Measurements from ENCODE around the gene ST6GALNAC3. TPM values are rescaled to one million over a fixed set of nuclear protein-coding genes. Genes with fewer than 3 reads are reported as not detected.

Gene ST6GALNAC3
- polyA plus RNA-seq, 4 donors, result under 0.01 to 21.7 (median 2.6) TPM

DNA sequence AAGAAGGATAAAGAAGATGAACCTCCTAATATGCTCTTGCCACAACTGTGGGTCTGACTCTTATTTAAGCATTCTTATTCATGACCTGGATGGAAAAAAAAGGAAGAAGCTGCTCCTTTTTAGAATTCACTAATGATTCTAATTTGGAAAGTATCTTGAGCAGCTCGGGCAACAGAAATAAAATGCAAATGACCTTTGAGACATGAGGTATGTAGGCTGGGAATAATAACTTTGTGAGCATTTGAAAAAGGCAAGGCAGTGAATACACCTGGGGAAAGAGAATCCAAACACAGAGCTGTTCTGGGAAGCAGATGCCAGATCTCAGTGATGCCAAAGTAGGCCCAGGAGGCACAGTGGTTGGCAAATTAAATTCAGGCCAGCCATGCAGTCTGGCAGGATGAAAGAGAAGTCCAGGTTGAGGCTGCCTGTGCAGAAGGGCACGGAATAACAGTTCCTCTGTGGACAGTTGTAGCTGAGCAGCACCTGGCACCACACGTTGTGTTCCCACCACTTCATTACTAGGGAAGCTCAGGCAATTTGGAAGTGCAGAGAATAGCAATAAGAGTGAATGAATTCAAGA, 471.9 kb downstream of the ST6GALNAC3 start:
- Histone ChIP-seq H3K27ac (ENCODE audit: low read depth in 1 of 3, low read length in 2 of 3) (peak overlapping the region in 1 of 3 donors; percentile 50), H3K9me3 (ENCODE audit: control insufficient read depth in 2 of 2, insufficient read depth in 1 of 2, low read depth in 1 of 2, low read length in 1 of 2) (no peaks in the 10 kb centered on the region), H3K4me3 (ENCODE audit: low read depth in 1 of 3, low read length in 3 of 3) (no peak overlapping the region), H3K4me1 (ENCODE audit: control insufficient read depth in 3 of 3, insufficient read depth in 2 of 3, low read depth in 1 of 3, low read length in 2 of 3) (peaks cover 0 to 26% (median 9%) of the 10 kb centered on the region in 3 donors), H3K36me3 (ENCODE audit: control insufficient read depth in 3 of 3, insufficient read depth in 2 of 3, low read depth in 1 of 3, low read length in 3 of 3) (no peaks in the 10 kb centered on the region), H3K27me3 (ENCODE audit: control insufficient read depth in 3 of 3, insufficient read depth in 3 of 3, low read length in 3 of 3) (no peaks in the 10 kb centered on the region)
- FAIRE-seq, result no peak
- DNase-seq, result peak; percentile 43 to 70
- WGBS, 3 donors, result 12 to 59% (median 41%) methylated on average over 3 of the region's 3 CpGs

DNA sequence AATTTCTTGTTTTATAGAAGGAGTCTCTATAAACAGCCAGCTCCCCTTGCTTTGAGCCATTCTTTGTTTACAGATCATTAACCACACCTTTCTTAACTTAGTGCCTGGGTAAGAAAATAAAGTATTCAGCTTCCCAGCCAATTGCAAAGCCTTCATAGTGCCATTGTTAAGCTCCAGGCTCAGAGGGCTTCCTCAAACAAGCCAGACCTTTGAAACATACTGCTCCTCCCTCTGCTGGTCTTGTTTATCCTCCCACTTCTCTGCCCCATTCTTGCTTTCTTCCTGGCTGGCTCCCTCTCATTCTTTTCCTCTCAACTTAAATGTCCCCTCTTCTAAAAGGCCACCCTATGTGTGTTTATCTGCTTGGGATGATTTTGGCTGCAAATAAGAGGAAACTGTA, 473.4 kb downstream of the ST6GALNAC3 start:
- DNase-seq (peak; percentile 75 to 88), FAIRE-seq (no peak)
- Histone ChIP-seq H3K9me3 (ENCODE audit: control insufficient read depth in 2 of 2, insufficient read depth in 1 of 2, low read depth in 1 of 2, low read length in 1 of 2) (no peaks in the 10 kb centered on the region), H3K36me3 (ENCODE audit: control insufficient read depth in 3 of 3, insufficient read depth in 2 of 3, low read depth in 1 of 3, low read length in 3 of 3) (no peaks in the 10 kb centered on the region), H3K27ac (ENCODE audit: low read depth in 1 of 3, low read length in 2 of 3) (peak overlapping the region; percentile 18 to 68 (median 37)), H3K4me3 (ENCODE audit: low read depth in 1 of 3, low read length in 3 of 3) (no peak overlapping the region), H3K27me3 (ENCODE audit: control insufficient read depth in 3 of 3, insufficient read depth in 3 of 3, low read length in 3 of 3) (no peaks in the 10 kb centered on the region), H3K4me1 (ENCODE audit: control insufficient read depth in 3 of 3, insufficient read depth in 2 of 3, low read depth in 1 of 3, low read length in 2 of 3) (peaks cover 0 to 26% (median 9%) of the 10 kb centered on the region in 3 donors)

DNA sequence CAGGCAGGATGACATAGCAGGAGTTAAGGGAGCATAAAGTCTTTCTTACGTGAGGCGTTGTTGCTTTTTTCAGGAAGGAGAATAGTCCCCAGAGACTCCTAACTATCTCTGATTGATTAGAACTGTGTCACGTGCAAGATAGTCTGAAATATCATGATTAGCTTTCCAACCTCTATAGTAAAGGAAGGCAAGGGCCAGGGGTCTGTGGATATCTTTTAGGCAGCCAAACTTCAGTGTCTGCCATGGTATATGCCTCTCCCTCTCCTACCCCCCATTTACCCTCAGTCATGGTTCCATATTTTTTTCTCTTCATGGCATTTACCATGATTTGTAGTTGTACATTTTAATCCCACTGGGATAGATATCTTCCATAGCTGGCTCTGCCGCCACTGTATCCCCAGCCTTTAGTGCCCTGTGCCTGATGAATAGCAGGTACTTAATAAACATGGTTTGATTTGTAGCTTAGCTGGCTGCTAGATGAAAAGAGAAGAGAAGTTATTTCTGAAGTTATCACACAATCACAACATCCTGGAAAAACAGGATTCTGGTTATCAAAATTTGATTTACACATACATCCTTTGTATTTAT, 474.1 kb downstream of the ST6GALNAC3 start:
- H3K9me3 ChIP-seq (ENCODE audit: control insufficient read depth in 2 of 2, insufficient read depth in 1 of 2, low read depth in 1 of 2, low read length in 1 of 2), result no peaks in the 10 kb centered on the region
- no peaks in the 10 kb centered on the region for H3K27me3 ChIP-seq (ENCODE audit: control insufficient read depth in 3 of 3, insufficient read depth in 3 of 3, low read length in 3 of 3)
- 83 to 86% (median 84%) methylated on average over 4 of the region's 4 CpGs for WGBS, 3 donors
- H3K4me1 ChIP-seq (ENCODE audit: control insufficient read depth in 3 of 3, insufficient read depth in 2 of 3, low read depth in 1 of 3, low read length in 2 of 3), result peaks cover 0 to 26% (median 9%) of the 10 kb centered on the region in 3 donors
- no peak overlapping the region for H3K4me3 ChIP-seq (ENCODE audit: low read depth in 1 of 3, low read length in 3 of 3)
- no peaks in the 10 kb centered on the region for H3K36me3 ChIP-seq (ENCODE audit: control insufficient read depth in 3 of 3, insufficient read depth in 2 of 3, low read depth in 1 of 3, low read length in 3 of 3)
- peak overlapping the region in 1 of 3 donors; percentile 37 for H3K27ac ChIP-seq (ENCODE audit: low read depth in 1 of 3, low read length in 2 of 3)
- DNase-seq, result no peak
- no peak for FAIRE-seq

DNA sequence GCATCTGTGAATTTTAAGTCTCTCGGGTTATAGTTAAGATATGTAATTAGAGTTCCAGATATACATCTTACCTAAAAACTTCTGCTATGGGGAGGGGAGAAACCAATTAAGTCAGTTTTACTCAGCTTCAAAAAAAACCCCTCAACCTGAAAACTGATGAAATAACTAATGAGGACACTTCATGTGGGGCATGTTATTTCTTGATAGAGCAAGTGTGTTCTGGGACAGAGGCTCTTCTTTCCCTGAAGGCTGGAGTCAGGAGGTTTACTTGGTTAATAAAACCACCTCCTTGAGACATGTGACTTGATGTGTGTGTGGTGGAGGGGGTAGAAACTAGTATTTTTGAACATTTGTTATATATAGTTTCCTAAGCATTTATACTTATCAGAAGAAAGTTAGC, 479.7 kb downstream of the ST6GALNAC3 start:
- H3K36me3 ChIP-seq (ENCODE audit: control insufficient read depth in 3 of 3, insufficient read depth in 2 of 3, low read depth in 1 of 3, low read length in 3 of 3), result no peaks in the 10 kb centered on the region
- 81 to 88% (median 86%) methylated on average over 1 of the region's 1 CpG for WGBS, 3 donors
- FAIRE-seq (no peak), DNase-seq (no peak)
- H3K27me3 ChIP-seq (ENCODE audit: control insufficient read depth in 3 of 3, insufficient read depth in 3 of 3, low read length in 3 of 3), result no peaks in the 10 kb centered on the region
- no peaks in the 10 kb centered on the region for H3K9me3 ChIP-seq (ENCODE audit: control insufficient read depth in 2 of 2, insufficient read depth in 1 of 2, low read depth in 1 of 2, low read length in 1 of 2)
- H3K27ac ChIP-seq (ENCODE audit: low read depth in 1 of 3, low read length in 2 of 3), result no peak overlapping the region
- no peak overlapping the region for H3K4me3 ChIP-seq (ENCODE audit: low read depth in 1 of 3, low read length in 3 of 3)
- H3K4me1 ChIP-seq (ENCODE audit: control insufficient read depth in 3 of 3, insufficient read depth in 2 of 3, low read depth in 1 of 3, low read length in 2 of 3), result no peaks in the 10 kb centered on the region

DNA sequence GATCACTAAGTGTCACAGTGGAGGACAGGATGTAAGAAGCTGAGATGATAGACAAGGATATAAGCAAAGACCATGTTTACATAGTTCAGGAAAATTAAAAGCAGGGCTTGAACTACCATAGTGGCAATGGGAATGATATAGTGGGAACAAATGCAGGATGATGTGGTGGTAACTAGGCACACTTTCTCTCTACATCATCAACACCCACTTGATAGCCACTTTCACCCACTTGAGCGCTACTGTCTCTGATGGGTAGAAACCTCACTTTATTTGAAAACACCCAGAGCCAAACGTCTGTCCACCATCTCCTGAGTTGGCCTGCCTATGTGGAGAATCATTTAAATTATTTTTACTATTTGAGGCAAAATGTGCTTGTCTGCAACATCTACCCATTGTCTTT, 487.7 kb downstream of the ST6GALNAC3 start:
- FAIRE-seq, result no peak

DNA sequence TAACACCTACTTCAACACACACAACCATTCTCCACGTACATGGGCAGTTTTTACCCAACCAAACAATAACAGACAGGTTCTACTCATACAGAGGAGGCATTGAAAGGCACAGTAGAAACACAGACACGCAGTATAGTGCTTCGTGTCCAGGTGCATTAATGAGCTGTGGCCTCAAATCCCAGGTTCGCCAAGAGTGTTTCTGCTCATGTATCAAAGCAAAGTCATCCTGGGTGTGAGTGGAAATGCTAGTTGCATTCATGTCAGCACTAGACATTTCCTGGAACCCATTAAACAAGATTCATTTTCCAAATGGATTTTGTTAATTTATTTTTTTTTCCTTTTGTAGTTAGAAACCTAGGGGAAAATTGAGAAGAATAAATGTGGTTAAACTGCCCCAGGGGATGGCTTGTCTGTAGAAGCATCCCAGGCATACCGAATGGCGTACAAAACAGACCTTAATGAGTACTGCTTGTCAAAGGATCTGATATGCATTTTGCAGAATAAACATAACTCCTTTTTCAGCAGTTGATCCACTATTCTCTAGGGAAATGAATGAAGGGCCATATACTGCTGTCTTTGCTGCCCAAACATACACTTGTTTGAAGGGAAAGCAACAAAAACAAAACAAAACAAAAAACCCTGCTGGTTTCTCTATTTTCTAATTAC, 494.2 kb downstream of the ST6GALNAC3 start:
- H3K4me1 ChIP-seq (ENCODE audit: control insufficient read depth in 3 of 3, insufficient read depth in 2 of 3, low read depth in 1 of 3, low read length in 2 of 3), result no peaks in the 10 kb centered on the region
- 83 to 90% (median 88%) methylated on average over 6 of the region's 6 CpGs for WGBS, 3 donors

More for the DNA sequence above, 487.7 kb downstream of the ST6GALNAC3 start:
- no peak for DNase-seq
- Histone ChIP-seq H3K4me3 (ENCODE audit: low read depth in 1 of 3, low read length in 3 of 3) (no peak overlapping the region), H3K27ac (ENCODE audit: low read depth in 1 of 3, low read length in 2 of 3) (no peak overlapping the region), H3K9me3 (ENCODE audit: control insufficient read depth in 2 of 2, insufficient read depth in 1 of 2, low read depth in 1 of 2, low read length in 1 of 2) (no peaks in the 10 kb centered on the region), H3K27me3 (ENCODE audit: control insufficient read depth in 3 of 3, insufficient read depth in 3 of 3, low read length in 3 of 3) (no peaks in the 10 kb centered on the region), H3K4me1 (ENCODE audit: control insufficient read depth in 3 of 3, insufficient read depth in 2 of 3, low read depth in 1 of 3, low read length in 2 of 3) (no peaks in the 10 kb centered on the region), H3K36me3 (ENCODE audit: control insufficient read depth in 3 of 3, insufficient read depth in 2 of 3, low read depth in 1 of 3, low read length in 3 of 3) (no peaks in the 10 kb centered on the region)
- WGBS, 3 donors, result 72 to 88% (median 81%) methylated on average over 2 of the region's 2 CpGs

DNA sequence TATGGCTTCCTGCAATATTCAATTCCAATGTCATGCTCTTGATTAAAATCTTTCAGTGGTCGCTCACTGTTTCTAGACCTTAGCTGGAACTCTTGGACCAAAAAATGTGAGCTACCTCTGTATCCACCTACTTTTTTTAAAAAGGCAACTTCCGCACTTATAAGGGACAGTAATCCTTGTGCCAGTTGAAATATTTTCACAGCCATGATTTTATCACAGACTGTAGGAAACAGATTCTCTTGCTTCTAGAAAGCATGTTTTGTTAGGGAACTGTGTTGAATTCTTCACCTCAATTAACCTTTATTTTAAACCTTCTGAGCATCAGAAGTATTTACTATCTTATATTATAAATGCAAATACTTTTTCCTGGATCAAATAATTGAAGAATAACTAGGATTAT, 496.7 kb downstream of the ST6GALNAC3 start:
- Histone ChIP-seq H3K27ac (ENCODE audit: low read depth in 1 of 3, low read length in 2 of 3) (no peak overlapping the region), H3K9me3 (ENCODE audit: control insufficient read depth in 2 of 2, insufficient read depth in 1 of 2, low read depth in 1 of 2, low read length in 1 of 2) (no peaks in the 10 kb centered on the region), H3K36me3 (ENCODE audit: control insufficient read depth in 3 of 3, insufficient read depth in 2 of 3, low read depth in 1 of 3, low read length in 3 of 3) (no peaks in the 10 kb centered on the region), H3K27me3 (ENCODE audit: control insufficient read depth in 3 of 3, insufficient read depth in 3 of 3, low read length in 3 of 3) (no peaks in the 10 kb centered on the region), H3K4me1 (ENCODE audit: control insufficient read depth in 3 of 3, insufficient read depth in 2 of 3, low read depth in 1 of 3, low read length in 2 of 3) (no peaks in the 10 kb centered on the region), H3K4me3 (ENCODE audit: low read depth in 1 of 3, low read length in 3 of 3) (no peak overlapping the region)
- FAIRE-seq, result no peak
- no peak for DNase-seq
- 81 to 90% (median 90%) methylated on average over 2 of the region's 2 CpGs for WGBS, 3 donors

More for the DNA sequence above, 494.2 kb downstream of the ST6GALNAC3 start:
- FAIRE-seq (no peak), DNase-seq (no peak)
- no peak overlapping the region for H3K4me3 ChIP-seq (ENCODE audit: low read depth in 1 of 3, low read length in 3 of 3)
- no peak overlapping the region for H3K27ac ChIP-seq (ENCODE audit: low read depth in 1 of 3, low read length in 2 of 3)
- no peaks in the 10 kb centered on the region for H3K27me3 ChIP-seq (ENCODE audit: control insufficient read depth in 3 of 3, insufficient read depth in 3 of 3, low read length in 3 of 3)
- H3K36me3 ChIP-seq (ENCODE audit: control insufficient read depth in 3 of 3, insufficient read depth in 2 of 3, low read depth in 1 of 3, low read length in 3 of 3), result no peaks in the 10 kb centered on the region
- no peaks in the 10 kb centered on the region for H3K9me3 ChIP-seq (ENCODE audit: control insufficient read depth in 2 of 2, insufficient read depth in 1 of 2, low read depth in 1 of 2, low read length in 1 of 2)

DNA sequence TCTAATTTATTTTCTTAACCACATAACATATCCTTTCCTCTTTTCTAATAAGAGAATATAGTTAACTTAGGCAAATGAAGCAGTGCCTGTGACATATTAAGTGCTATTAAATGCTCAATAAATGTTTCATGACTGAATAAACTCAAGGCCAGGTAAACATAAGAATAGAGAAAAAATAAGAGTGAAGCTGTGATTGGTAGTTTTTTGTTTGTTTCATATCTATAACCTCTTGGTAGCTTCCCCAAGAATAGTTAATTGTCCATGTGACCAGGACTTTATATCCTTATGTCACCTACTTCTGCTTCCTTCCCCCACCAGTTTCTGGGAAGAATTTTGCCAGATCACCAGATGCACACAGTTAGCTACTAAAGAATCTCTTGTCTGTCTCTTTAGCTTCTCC, 497.7 kb downstream of the ST6GALNAC3 start:
- H3K4me3 ChIP-seq (ENCODE audit: low read depth in 1 of 3, low read length in 3 of 3), result no peak overlapping the region
- H3K27me3 ChIP-seq (ENCODE audit: control insufficient read depth in 3 of 3, insufficient read depth in 3 of 3, low read length in 3 of 3), result no peaks in the 10 kb centered on the region
- no peak for DNase-seq
- no peaks in the 10 kb centered on the region for H3K36me3 ChIP-seq (ENCODE audit: control insufficient read depth in 3 of 3, insufficient read depth in 2 of 3, low read depth in 1 of 3, low read length in 3 of 3)
- no peaks in the 10 kb centered on the region for H3K4me1 ChIP-seq (ENCODE audit: control insufficient read depth in 3 of 3, insufficient read depth in 2 of 3, low read depth in 1 of 3, low read length in 2 of 3)
- no peaks in the 10 kb centered on the region for H3K9me3 ChIP-seq (ENCODE audit: control insufficient read depth in 2 of 2, insufficient read depth in 1 of 2, low read depth in 1 of 2, low read length in 1 of 2)
- no peak overlapping the region for H3K27ac ChIP-seq (ENCODE audit: low read depth in 1 of 3, low read length in 2 of 3)
- no peak for FAIRE-seq

All from small intestine (tissue), 7 donors.